Measurements from ENCODE around the gene HOXD11.

Gene HOXD11

GRCh38 chr2:176099728-176100546 lies 7.1 kb upstream of the HOXD11 start, which contains the start of gene HOXD12:
Gene HOXD12 (plus strand): TSS chr2:176099795. CDS start chr2:176099802, 7 bp downstream.
- TF ChIP-seq, protein P1, sequence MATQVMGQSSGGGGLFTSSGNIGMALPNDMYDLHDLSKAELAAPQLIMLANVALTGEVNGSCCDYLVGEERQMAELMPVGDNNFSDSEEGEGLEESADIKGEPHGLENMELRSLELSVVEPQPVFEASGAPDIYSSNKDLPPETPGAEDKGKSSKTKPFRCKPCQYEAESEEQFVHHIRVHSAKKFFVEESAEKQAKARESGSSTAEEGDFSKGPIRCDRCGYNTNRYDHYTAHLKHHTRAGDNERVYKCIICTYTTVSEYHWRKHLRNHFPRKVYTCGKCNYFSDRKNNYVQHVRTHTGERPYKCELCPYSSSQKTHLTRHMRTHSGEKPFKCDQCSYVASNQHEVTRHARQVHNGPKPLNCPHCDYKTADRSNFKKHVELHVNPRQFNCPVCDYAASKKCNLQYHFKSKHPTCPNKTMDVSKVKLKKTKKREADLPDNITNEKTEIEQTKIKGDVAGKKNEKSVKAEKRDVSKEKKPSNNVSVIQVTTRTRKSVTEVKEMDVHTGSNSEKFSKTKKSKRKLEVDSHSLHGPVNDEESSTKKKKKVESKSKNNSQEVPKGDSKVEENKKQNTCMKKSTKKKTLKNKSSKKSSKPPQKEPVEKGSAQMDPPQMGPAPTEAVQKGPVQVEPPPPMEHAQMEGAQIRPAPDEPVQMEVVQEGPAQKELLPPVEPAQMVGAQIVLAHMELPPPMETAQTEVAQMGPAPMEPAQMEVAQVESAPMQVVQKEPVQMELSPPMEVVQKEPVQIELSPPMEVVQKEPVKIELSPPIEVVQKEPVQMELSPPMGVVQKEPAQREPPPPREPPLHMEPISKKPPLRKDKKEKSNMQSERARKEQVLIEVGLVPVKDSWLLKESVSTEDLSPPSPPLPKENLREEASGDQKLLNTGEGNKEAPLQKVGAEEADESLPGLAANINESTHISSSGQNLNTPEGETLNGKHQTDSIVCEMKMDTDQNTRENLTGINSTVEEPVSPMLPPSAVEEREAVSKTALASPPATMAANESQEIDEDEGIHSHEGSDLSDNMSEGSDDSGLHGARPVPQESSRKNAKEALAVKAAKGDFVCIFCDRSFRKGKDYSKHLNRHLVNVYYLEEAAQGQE (IDR thresholded peaks at IDR 0.05; ENCODE audit: low read depth): no peak
- no peak for TF ChIP-seq TCF12 (IDR thresholded peaks at IDR 0.05; ENCODE audit: low read depth)
- no peak for TF ChIP-seq EGR1 (IDR thresholded peaks at IDR 0.05)
- no peak for TF ChIP-seq MAX (IDR thresholded peaks at IDR 0.05)
- no peak for TF ChIP-seq ZBTB7A (IDR thresholded peaks at IDR 0.05; ENCODE audit: low read depth)
- no peak for TF ChIP-seq TAF1 (IDR thresholded peaks at IDR 0.05; ENCODE audit: low read depth)
- no peak for TF ChIP-seq NFIC (IDR thresholded peaks at IDR 0.05)
- no peak for TF ChIP-seq TEAD4 (IDR thresholded peaks at IDR 0.05)
- TF ChIP-seq RAD21 (IDR thresholded peaks at IDR 0.05; ENCODE audit: low read depth): no peak
- no peak for TF ChIP-seq YY1 (IDR thresholded peaks at IDR 0.05; ENCODE audit: low read depth)
- TF ChIP-seq, protein P2, sequence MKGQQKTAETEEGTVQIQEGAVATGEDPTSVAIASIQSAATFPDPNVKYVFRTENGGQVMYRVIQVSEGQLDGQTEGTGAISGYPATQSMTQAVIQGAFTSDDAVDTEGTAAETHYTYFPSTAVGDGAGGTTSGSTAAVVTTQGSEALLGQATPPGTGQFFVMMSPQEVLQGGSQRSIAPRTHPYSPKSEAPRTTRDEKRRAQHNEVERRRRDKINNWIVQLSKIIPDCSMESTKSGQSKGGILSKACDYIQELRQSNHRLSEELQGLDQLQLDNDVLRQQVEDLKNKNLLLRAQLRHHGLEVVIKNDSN (IDR thresholded peaks at IDR 0.05): no peak
- TF ChIP-seq EP300 (IDR thresholded peaks at IDR 0.05; ENCODE audit: borderline replicate concordance): no peak
- no peak for TF ChIP-seq CEBPB (IDR thresholded peaks at IDR 0.05)
- TF ChIP-seq CREB1 (IDR thresholded peaks at IDR 0.05; ENCODE audit: low read depth): no peak

- TF ChIP-seq EP300 (IDR thresholded peaks at IDR 0.05; ENCODE audit: borderline replicate concordance) (no peak), CREB1 (IDR thresholded peaks at IDR 0.05; ENCODE audit: low read depth) (no peak), RAD21 (IDR thresholded peaks at IDR 0.05; ENCODE audit: low read depth) (no peak)
These were observed 6.4 kb upstream of the HOXD11 start for GRCh38 chr2:176100547-176101140.

GRCh38 chr2:176101216-176101830 lies 5.8 kb upstream of the HOXD11 start:
- TF ChIP-seq ZBTB7A (IDR thresholded peaks at IDR 0.05; ENCODE audit: low read depth) (no peak), YY1 (IDR thresholded peaks at IDR 0.05; ENCODE audit: low read depth) (no peak), CREB1 (IDR thresholded peaks at IDR 0.05; ENCODE audit: low read depth) (no peak), FOXM1 (IDR thresholded peaks at IDR 0.05; ENCODE audit: borderline replicate concordance, low read depth) (no peak), CEBPB (IDR thresholded peaks at IDR 0.05) (no peak), NFIC (IDR thresholded peaks at IDR 0.05) (no peak), RAD21 (IDR thresholded peaks at IDR 0.05; ENCODE audit: low read depth) (no peak), TCF12 (IDR thresholded peaks at IDR 0.05; ENCODE audit: low read depth) (no peak), EGR1 (IDR thresholded peaks at IDR 0.05) (no peak), TAF1 (IDR thresholded peaks at IDR 0.05; ENCODE audit: low read depth) (no peak)

- TF ChIP-seq MAX (IDR thresholded peaks at IDR 0.05): no peak
These were observed 5.2 kb upstream of the HOXD11 start for GRCh38 chr2:176101842-176102241.

- TF ChIP-seq TAF1 (IDR thresholded peaks at IDR 0.05; ENCODE audit: low read depth): no peak
- no peak for TF ChIP-seq CEBPB (IDR thresholded peaks at IDR 0.05)
- no peak for TF ChIP-seq CREB1 (IDR thresholded peaks at IDR 0.05; ENCODE audit: low read depth)
- TF ChIP-seq ZBTB7A (IDR thresholded peaks at IDR 0.05; ENCODE audit: low read depth): no peak
These were observed 4.7 kb upstream of the HOXD11 start for GRCh38 chr2:176102309-176102866.

GRCh38 chr2:176103194-176103593 lies 3.9 kb upstream of the HOXD11 start:
- TF ChIP-seq TCF12 (IDR thresholded peaks at IDR 0.05; ENCODE audit: low read depth) (no peak), EP300 (IDR thresholded peaks at IDR 0.05; ENCODE audit: borderline replicate concordance) (no peak), EGR1 (IDR thresholded peaks at IDR 0.05) (no peak), CREB1 (IDR thresholded peaks at IDR 0.05; ENCODE audit: low read depth) (no peak), MAX (IDR thresholded peaks at IDR 0.05) (no peak), TAF1 (IDR thresholded peaks at IDR 0.05; ENCODE audit: low read depth) (no peak), TEAD4 (IDR thresholded peaks at IDR 0.05) (no peak), ZBTB7A (IDR thresholded peaks at IDR 0.05; ENCODE audit: low read depth) (no peak), NFIC (IDR thresholded peaks at IDR 0.05) (no peak), YY1 (IDR thresholded peaks at IDR 0.05; ENCODE audit: low read depth) (no peak), CEBPB (IDR thresholded peaks at IDR 0.05) (no peak)
- TF ChIP-seq, protein P2 (IDR thresholded peaks at IDR 0.05): no peak

All from Ishikawa (cell line).